ENCODE results near the gene TNIK.

TNIK gene

DNA sequence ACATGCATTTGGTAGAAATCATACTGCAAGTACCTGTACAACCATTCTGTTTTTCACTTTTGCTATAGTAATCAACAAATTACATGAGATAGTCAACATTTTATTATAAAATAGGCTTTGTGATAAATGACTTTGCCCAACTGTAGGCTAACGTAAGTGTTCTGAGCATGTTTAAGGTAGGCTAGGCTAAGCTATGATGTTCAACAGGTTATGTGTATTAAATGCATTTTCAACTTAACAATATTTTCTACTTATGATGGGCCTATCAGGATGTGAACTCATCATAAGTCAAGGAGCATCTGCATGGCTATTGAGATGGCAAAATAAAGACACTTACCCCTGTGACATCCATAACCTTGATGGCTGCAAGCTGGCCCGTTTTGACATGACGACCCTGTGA lies 232.4 kb downstream of the TNIK start:
- DNase-seq (ENCODE audit: low spot score) = no peak

DNA sequence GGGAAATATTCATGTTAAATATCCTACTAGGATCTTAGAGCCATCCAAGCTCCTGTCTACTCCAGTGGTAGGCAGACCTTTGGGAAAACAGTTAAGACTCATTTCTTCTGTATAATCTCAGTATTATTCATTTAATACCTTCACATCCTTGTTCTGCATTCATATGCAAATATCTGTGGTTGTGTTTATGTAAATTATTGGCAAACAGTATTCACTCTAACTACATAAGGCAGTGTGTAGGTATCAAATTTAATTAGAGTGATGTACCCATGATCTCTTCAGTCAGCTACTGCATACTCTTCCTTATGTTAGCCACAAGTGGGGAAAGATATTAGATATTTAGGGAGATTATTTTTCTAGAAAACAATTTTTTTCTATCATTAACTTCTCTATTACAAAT lies 232.8 kb downstream of the TNIK start:
- DNase-seq (ENCODE audit: low spot score) = no peak

DNA sequence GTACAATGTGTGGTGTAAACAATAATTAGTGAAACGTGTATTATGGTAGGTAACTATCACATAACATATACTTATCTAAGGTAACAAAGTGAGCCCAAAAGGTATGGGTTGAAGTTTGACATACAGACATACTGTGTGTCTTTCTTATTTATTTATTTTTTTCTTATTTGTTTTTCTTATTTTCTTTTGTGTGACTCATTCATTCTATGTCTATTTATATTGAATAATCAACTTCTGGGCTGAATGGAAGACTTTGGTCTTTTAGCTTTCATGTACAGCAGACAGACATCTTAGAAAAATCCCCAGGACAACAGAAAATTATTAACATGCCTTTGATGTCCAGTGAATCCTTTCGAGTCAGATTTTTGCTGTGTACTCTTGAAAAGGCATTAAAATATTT lies 233.4 kb downstream of the TNIK start:
- DNase-seq (ENCODE audit: low spot score) = no peak

DNA sequence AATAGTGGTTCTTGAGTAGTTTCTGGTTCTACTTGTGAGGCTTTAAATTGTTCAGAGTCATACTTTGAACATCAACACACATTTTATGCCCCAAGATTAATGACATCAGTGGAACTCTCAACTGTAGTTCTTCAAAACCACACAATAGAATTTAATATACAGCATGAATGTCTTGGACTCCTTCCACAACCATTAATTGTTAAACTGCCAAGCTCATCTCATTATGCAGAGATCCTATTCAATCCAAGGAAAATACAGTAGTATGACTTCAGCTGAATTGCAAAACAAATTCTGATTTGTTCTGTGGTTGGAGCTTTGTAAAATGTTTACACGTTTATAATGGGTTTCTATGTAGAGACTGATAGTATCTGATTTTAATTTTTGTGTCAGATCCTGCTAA lies 234.5 kb downstream of the TNIK start:
- no peak for DNase-seq (ENCODE audit: low spot score)

DNA sequence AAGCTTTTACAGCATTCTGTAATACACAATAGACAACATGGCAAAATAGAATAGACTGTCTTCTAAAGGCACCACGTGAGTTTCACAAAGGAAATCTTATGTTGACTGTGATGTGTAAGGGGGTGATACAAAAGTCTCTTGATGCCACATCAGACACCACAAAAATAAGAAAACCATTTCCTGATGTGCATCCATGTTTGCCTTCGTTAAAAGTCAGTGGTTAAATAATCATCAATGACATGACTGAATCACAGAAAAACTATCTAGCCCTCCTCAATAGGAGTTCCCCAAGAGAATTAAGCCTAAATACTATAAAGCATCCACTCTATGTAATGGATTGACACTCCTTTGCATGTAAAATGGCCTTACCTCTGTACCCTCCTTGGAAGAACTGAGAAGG lies 235.0 kb downstream of the TNIK start:
- no peak for DNase-seq (ENCODE audit: low spot score)

DNA sequence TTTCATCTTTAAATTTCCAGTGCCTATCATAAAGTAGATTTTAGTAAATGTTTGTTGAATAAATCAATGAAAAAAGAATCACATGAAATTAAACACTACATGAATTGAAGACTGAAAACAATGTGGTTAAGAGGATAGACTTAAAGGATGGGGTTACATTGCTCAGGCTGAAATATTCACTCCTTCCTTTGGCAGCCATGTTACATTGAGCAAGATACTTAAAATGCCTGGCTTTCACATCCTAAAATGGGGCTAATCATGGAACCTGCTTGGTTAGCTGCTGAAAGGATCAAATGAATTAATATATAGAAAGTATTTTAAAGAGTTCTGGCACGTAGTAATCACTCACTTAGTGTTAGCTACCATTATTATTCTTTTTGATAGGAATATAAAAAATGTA lies 236.8 kb downstream of the TNIK start:
- DNase-seq (ENCODE audit: low spot score) = no peak

DNA sequence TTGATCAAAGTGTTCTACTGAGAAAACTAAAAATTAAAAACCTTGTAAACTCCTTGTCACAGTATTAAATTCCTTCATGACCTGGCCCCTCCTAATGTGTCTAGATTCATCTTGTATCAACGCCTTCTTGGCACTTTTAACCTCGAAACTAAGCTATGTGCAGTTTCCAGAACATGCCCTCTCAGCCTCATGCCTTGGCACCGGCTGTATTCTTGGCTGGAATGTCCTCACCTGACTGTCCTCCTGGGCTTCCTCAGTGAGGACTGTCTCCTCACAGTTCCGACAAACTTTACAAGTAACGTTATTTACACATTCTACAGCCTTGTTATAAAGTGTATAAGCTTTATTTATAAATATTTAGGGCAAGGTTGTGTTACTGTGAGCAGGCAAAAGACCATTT lies 237.2 kb downstream of the TNIK start:
- DNase-seq (ENCODE audit: low spot score) = no peak

DNA sequence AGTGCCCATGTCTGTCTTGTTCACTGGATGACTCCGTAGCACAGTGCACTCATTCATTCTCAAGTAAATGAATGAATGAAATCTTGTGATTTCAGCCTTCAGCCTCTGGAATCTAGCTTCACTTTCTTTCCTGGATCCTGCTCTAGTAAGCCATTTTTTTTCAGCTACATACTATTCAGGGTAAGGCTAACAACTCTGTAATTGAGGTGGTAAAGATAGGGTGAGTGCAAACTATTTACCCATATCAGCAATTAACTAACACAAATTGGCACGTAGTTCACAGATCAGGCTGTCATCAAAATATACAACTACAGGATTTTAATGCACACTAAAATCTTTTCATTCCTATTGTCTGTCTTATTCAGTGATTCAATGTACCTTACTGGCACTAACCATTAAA lies 238.6 kb downstream of the TNIK start:
- no peak for DNase-seq (ENCODE audit: low spot score)

DNA sequence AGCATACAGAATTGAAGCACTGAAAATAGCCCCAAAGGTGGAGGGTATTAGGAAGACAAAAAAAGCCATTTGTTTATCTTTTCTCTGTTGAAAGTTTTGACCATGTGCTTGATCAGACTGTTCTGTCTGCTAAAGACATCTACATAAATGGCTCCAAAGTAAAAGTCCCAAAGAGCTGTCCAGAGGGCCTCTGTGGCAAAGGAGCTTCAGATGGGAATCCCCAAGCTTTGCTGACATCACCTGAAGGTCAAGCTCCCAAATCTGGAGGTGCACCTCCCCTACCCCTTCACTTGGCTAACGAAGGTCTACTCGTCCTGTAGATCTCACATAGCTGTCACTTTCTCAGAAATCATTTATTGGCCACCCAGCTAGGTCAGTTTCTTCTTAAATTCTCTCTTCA lies 239.1 kb downstream of the TNIK start:
- no peak for DNase-seq (ENCODE audit: low spot score)

DNA sequence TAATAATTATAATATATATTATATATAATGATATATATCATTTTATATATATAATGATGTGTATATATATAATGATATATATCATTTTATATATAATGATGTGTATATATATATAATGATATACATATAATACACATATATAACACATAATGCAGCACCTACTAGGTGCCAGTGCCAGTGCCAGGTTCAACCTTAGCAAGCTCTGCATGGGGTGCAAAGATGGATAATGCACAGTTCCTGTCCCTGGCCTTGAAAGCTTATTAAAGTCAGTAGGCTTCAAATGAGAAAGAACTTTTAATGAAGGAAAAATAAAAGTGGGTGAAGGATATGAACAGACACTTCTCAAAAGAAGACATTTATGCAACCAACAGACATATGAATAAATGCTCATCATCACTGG lies 240.9 kb downstream of the TNIK start:
- no peak for DNase-seq (ENCODE audit: low spot score)

DNA sequence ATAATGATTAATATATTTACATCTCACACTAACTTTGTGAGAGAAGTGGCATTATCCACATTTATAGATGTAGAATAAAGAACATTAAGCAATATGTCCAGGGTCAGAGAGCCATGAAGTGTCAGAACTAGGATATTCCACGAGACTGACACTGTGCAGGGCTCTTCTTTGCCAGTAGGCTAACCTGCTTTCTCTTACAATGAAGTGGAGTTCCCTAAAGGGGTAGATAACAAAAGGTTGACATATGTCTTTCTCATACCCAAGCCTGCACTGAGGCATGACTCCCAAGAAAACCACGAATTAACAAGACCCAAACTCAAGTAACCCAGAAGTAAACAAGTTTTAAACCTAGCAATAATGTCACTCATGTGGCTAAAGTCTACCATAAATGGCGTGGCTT lies 242.1 kb downstream of the TNIK start:
- no peak for DNase-seq (ENCODE audit: low spot score)

DNA sequence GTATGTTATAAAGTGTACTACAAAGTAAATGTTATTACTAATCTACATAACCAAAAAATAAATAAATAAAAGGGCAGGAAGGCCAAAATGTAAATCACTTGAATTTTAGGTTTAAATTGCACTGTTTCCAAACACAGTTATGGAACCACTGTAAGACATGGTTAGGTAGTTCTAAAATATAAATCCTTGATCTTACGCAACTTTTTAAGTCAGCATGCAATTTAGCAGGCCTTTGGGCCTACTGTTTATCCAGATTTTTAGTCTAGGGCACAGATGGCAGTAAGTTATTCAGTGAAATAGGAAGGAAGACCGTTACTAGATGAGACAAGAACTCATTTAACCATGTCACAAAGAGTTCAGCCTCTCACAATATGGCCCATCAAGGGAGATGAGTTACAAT lies 246.3 kb downstream of the TNIK start:
- DNase-seq (ENCODE audit: low spot score) = no peak

DNA sequence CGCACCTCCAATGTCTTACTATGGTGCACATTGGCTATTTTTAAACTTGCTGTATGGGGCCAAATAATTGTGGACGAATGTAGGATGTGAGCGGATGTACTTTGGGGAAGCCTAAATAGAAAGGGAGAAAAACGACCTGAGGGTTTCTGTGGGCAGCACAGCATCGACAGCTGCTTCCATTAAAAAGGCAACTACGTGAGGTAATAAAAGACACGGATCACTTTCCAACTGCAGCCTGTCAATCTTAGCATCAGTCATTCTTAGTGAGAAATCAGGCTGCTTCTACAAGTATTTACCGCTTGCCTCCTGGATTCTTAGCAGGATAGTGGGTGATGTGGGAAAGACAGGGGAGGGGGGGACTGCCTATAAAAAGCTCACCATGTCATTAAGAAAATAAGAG lies 247.0 kb downstream of the TNIK start:
- no peak for DNase-seq (ENCODE audit: low spot score)

DNA sequence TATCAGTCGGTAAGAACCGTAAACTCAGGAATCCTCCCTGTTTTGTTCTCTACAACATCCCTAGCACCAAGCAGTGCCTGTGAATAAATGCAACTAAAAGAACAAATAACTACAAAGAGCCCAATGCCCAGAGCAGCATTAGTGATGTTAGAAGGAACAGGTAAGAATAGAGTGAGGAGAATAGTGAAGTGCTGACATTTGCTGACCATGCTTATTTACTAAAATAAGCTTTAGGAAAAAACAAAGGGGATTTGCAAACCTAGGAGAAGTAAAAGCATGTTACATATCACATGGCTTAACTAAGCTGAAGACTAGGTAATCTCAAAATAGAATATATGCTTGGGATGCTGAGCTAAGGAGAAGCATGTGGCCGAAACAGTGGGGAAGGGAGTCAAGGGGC lies 247.6 kb downstream of the TNIK start:
- DNase-seq (ENCODE audit: low spot score) = no peak

DNA sequence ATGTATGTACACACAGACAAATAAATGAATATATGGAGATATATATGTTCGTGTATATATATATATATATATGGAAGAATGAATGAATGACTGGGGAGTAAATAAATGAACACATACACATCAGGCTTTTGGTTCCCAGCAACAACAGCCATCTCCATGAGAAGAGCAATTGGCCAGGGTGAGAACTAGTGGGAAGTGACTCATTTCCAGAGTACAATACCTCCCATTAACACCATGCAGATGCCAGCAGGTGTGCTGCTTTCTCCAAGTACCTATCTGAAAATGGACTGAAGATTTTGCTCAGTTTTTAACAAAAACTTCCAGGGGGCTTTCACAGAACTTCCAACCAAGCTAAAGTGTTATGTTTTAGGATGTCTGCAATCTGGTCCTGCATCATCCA lies 253.9 kb downstream of the TNIK start:
- no peak for DNase-seq (ENCODE audit: low spot score)

DNA sequence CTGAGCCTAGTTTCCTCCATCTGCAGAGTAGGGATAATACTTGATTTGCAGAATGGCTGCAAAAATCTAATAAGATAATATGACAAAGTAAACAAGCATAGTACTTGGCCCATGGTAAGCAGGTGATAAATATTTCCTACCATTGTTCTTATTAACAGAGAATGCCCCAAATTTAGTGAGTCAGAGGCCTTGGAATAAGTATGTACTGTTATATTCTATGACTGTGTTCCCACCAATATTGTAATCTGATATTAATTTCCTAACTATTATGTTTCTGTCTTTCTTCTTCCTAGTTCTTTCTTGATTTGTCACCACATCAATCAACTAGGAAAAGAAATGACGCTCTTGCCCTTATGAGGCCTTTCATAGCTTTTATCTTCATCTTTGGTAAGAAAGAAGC lies 255.3 kb downstream of the TNIK start:
- no peak for DNase-seq (ENCODE audit: low spot score)

DNA sequence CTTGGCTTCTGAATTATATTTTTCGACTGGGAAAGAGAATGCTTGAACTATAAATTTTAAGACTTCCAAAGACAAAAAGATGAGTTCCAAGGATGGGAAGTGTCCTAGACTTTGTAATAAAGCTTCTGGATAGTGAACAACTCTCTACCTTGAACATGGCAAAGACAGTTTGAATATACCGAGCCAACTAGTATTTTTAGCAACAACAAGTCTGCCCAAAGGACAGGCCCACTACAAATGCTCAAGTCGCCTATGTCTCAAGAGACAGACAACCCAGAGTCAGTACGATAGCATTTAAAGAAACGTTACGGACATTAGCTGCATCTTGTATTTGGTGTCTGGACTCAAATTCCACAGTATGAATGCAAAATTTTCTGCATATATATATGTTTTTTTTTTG lies 258.4 kb downstream of the TNIK start:
- no peak for DNase-seq (ENCODE audit: low spot score)

DNA sequence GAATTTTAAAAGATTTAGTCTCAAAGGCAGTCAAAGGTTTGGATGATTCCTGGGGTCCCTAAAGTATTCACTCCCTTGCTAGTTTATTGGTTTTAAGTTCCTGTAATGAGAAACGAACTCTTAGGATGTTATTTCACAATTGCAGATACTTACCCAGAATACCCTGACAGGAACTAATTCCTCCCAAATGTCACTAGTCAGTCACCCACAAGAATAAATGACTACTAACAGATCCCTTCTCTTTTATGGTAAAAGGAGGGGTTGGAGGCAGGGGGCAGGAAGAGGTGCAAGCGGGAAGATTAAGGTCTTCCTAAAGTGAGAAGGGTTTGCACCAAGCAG lies 259.5 kb downstream of the TNIK start:
- no peak for DNase-seq (ENCODE audit: low spot score)

DNA sequence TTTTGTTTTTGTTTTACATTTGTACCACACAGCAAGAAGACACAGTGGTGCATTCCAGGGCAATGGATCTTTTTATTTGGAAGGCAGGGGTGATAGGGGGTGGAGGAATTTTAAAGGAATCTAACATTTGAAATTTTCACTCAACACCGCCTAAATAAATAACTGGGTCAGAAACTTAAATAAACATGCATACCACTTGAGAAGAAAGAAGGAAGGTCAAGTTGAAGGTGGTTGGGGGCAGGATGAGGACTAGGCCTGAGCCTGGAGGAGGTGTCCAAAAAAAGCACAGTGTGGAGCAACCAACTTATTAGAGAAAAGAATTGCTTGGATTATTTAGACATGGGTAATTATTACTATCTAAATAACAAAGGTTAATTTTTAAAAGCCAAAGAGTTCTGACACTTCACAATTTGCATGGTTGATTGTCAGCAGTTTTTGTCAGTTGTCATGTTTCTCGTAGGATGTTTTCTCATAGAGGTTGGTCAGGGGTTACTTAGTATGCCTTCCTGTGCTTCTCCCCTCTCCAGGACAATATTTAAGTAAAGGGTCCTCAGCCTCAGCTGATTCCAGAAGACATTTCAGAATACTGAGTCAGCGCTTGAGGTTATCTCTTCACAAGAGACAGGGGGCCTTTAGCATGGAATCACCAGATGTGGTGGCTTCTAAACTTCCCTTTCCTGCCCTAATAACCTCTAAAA lies 260.0 kb downstream of the TNIK start:
- no peak for DNase-seq (ENCODE audit: low spot score)

DNA sequence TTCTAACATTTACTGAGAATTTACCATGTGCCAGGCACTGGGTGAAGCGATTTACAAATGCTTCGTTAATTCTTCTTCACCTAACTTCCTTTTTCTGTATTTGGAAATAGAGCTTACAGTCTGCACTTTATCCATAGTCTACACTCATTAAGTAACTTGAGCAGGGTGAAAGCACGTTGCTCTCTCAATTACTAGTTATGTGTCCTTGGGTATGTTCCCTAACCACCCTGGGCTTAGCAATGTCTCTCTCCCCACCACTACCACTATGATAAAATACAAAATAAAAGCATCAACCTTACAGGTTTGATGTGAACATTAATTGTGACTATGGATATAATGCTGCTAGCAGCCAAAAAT lies 260.8 kb downstream of the TNIK start:
- DNase-seq (ENCODE audit: low spot score) = no peak

DNA sequence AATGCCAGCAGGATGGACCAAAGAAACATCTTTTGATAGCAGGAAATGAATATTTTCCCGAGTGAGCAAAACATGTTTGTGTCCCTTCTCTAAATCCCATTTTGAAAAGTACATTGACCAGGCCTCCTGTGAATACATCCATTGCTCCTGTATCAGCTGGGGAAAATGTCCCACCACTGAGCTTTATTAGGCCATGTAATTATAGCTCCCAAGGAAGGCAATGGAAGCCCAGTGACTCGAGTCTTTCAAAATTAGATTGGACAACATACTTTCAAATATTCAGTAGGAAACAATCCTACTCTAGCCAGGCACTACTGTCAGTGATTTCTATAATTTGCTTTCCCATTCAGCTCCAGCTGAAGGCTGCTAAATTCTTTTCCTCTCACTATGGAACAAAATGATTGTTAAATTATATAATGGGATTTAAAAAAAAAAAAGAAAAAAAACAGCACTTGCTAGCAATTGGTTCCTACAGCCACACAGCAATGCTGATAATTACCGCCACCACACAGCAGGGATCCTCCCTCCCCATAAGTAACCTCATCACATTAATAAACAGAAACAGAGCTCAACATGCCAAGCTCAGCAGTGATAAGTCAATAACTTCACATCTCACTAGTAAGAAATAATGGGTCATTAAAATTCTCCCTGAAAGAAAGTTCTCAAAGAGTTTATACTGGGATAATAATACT lies 261.3 kb downstream of the TNIK start:
- no peak for DNase-seq (ENCODE audit: low spot score)

DNA sequence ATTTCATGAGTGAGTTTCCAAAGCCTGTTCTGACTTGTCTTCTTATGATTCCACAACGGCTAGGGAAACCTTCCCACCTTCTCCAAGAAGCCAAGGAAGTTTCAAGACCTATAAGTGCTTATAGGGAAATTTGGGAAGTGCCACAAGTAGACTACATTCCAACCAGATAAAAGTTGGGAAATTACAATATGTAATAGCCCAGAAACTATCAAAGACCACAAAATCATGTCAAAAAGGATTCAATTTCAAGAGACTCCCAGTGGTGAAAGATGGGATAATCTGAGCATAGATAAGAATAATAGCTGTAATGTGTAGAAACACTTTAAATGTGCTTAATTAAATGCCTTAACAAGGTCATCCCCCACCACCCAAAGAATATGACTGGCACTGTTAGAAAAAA lies 264.5 kb downstream of the TNIK start:
- no peak for DNase-seq (ENCODE audit: low spot score)

DNA sequence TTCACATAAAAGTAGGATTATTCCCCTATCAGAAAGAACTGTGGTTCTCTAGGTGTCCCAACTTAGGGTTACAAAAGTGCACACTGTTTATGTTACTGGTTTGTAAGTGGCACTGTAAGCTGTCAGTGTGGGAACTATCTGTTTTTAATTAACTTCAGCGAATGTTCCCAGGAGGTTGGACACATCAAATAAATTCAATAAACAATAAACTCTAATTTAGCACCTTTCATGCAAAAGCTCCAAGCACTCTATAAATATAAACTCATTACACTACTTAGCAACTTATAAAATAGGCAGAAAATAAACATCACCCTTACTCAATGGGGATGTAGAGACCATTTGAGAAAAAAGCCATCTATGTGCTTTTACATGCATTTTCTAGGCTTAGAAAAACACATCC lies 265.2 kb downstream of the TNIK start:
- DNase-seq (ENCODE audit: low spot score) = no peak

DNA sequence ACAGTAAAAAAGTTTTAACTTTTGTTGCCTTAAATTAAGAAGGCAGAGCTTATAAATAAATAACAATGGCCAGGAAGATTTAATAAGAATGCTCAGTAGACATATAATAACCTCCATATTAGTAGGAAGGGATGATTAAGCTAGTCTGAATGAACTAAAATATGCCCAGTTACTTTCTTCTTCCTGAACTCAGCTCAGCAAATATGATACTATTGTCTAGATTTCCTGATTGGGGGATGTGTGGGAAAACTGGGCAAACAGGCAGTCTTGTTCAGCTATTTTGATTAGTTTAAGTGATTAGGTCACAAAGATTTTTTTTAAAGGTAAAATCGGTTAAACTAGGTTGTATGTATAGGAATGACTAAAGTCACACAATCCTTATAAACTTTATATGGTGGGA lies 266.5 kb downstream of the TNIK start:
- DNase-seq (ENCODE audit: low spot score) = no peak
